Breast epithelium (tissue), 4 donors: Measurements from ENCODE around the gene TPRG1L. TPM values are rescaled to one million over a fixed set of nuclear protein-coding genes. Genes with fewer than 3 reads are reported as not detected.

Experiments
- DNase-seq, 2 donors: peaks; one replicate each; pipeline ENCODE4 v3.0.0-alpha.2; 2019; ENCODE audit warnings: low spot score in 2 of 2
- H3K27ac ChIP-seq, 2 donors: fragments of 200-600 bp; sonication (generic) in 1 of 2; one replicate each; pipeline ENCODE4 v1.5.1; 2016 to 2019; ENCODE audit warnings: mild to moderate bottlenecking in 1 of 2
- H3K27me3 ChIP-seq, 2 donors: fragments of 200-600 bp; sonication (generic) in 1 of 2; one replicate each; pipeline versions ENCODE4 v1.5.1 to v1.6.0; 2017 to 2019; ENCODE audit warnings: control low read depth in 1 of 2, mild to moderate bottlenecking in 1 of 2
- H3K36me3 ChIP-seq: fragments of 200-600 bp; one replicate; pipeline ENCODE4 v1.5.1; 2019
- H3K4me1 ChIP-seq, 2 donors: fragments of 200-600 bp; sonication (generic); one replicate each; pipeline ENCODE4 v1.5.1; 2016 to 2019; ENCODE audit warnings: control low read depth in 1 of 2
- H3K4me3 ChIP-seq, 3 donors: fragments of 200-600 bp; sonication (generic); 1 replicate in 2 of 3; 2 replicates in 1 of 3; pipeline ENCODE4 v1.5.1; 2016 to 2019; ENCODE audit warnings: mild to moderate bottlenecking in 3 of 3, moderate library complexity in 2 of 3
- H3K9me3 ChIP-seq, 2 donors: fragments of 200-600 bp; sonication (generic) in 1 of 2; one replicate each; pipeline ENCODE4 v1.5.1; 2016 to 2019; ENCODE audit warnings: control low read depth in 1 of 2
- POLR2A ChIP-seq: fragments of 450-650 bp; IDR thresholded peaks from one replicate; pipeline ENCODE4 v1.6.1; 2016; ENCODE audit warnings: antibody characterized with exemption, mild to moderate bottlenecking, moderate library complexity
- POLR2AphosphoS5 ChIP-seq, 3 donors: sonication (generic); formaldehyde crosslinking; IDR thresholded peaks; one replicate each; pipeline ENCODE4 v1.6.1; 2017; ENCODE audit warnings: antibody characterized with exemption in 3 of 3
- intact Hi-C: fragments of 100-400 bp; cut with DNase I; formaldehyde crosslinking; loops from one replicate; pipeline ENCODE4 v1.15.1; 2023; ENCODE audit warnings: low total_unique reads
- total RNA-seq, 3 donors: library from RNA; depleted of rRNA; stranded (reverse); fragments of >200 nt; gene quantifications; one replicate each; pipeline ENCODE4 v1.1.0, GENCODE V29; 2016
- TF ChIP-seq, protein P1 (sequence below), 3 donors: fragments of 450-650 bp; IDR thresholded peaks; one replicate each; pipeline ENCODE4 v1.5.1; 2016 to 2017; ENCODE audit warnings: antibody characterized with exemption in 3 of 3, mild to moderate bottlenecking in 3 of 3, moderate library complexity in 3 of 3

The TPRG1L gene
- total RNA-seq, 3 donors from 2014 or later: 32.4 to 56.8 (median 34.5) TPM

DNA sequence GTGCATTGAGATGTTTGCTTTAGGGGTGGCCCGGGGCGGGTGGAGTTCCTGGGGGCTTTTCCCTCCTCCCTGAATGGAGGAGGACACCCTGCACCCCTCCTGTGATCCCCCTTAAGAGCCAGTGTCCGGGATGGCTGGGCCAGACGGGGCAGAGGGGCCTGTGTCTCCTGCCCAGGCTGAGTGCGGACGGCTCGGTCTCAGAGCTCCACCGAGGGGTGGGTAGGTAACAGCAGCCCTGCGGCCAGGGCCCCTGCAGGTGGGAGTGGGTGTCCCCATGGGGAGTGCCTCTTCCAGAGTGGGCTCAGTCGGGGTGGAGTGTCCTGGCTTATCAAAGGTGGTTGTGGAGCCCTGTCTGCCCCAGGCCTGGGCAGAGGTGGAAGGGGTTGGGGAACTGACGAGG is 50.6 kb downstream of the TPRG1L start:
- Histone ChIP-seq H3K9me3 (no peaks in the 10 kb centered on the region), H3K27ac (no peak overlapping the region), H3K4me1 (no peaks in the 10 kb centered on the region), H3K36me3 (no peaks in the 10 kb centered on the region), H3K4me3 (no peak overlapping the region), H3K27me3 (peaks cover 0 to 26% of the 10 kb centered on the region in 2 donors)
- intact Hi-C loops: no loop called here
- no peak for DNase-seq
- TF ChIP-seq POLR2AphosphoS5 (IDR thresholded peaks at IDR 0.05) (no peak), POLR2A (no peak)
- TF ChIP-seq, protein P1, sequence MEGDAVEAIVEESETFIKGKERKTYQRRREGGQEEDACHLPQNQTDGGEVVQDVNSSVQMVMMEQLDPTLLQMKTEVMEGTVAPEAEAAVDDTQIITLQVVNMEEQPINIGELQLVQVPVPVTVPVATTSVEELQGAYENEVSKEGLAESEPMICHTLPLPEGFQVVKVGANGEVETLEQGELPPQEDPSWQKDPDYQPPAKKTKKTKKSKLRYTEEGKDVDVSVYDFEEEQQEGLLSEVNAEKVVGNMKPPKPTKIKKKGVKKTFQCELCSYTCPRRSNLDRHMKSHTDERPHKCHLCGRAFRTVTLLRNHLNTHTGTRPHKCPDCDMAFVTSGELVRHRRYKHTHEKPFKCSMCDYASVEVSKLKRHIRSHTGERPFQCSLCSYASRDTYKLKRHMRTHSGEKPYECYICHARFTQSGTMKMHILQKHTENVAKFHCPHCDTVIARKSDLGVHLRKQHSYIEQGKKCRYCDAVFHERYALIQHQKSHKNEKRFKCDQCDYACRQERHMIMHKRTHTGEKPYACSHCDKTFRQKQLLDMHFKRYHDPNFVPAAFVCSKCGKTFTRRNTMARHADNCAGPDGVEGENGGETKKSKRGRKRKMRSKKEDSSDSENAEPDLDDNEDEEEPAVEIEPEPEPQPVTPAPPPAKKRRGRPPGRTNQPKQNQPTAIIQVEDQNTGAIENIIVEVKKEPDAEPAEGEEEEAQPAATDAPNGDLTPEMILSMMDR (IDR thresholded peaks at IDR 0.05): no peak

DNA sequence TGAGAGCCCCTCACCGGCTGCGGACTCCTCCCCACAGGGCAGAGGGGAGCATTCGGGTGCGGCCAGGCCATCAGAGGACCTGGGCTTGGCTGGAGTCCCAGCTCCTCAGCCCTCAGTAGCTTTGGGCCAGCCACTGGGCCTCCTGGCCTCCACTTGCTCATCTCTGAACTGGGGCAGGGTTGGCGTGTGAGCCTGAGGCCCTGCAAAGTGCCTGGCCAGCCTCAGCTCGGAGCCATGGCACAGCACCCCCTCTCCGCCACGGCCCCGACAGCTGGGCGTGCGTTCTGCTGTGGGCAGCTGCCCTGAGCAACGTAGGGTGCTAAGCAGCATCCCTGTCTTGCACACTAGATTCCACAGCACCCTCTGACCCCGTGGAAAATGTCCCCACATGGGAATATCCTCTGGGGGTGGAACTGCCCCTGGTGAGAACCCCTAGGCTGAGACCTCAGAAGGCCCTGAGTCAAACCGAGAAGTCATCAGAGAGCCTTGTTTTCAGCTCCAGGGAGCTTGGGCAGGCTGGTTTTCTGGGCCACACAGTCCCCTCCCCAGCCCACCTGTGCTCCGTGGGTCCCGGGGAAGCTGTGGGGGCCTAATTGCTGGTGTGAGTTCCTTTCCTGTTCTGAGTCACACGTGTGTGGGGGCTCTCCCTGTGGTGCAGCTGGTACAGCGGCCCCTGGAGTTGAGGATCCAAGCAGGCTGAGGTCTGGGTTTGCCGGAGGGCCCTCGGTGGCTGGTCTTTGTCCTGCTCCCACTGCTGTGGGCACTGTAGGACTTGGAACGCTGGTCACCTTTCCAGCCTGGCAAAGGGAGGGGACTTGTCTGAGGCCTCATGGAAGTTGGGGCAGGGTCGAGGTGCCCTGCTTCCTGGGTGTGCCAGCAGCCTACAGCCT is 52.0 kb downstream of the TPRG1L start:
- H3K27me3 ChIP-seq: peaks cover 0 to 17% of the 10 kb centered on the region in 2 donors
- intact Hi-C loops: no loop called here
- H3K4me1 ChIP-seq: no peaks in the 10 kb centered on the region
- no peaks in the 10 kb centered on the region for H3K9me3 ChIP-seq
- no peak for DNase-seq
- no peaks in the 10 kb centered on the region for H3K36me3 ChIP-seq
- TF ChIP-seq POLR2AphosphoS5 (IDR thresholded peaks at IDR 0.05) (no peak), POLR2A (no peak)
- TF ChIP-seq, protein P1 (IDR thresholded peaks at IDR 0.05): no peak
- no peak overlapping the region for H3K27ac ChIP-seq
- H3K4me3 ChIP-seq: no peak overlapping the region

GRCh38 chr1:3677484-3677883 is 52.7 kb downstream of the TPRG1L start:
- H3K27me3 ChIP-seq: peaks cover 0 to 11% of the 10 kb centered on the region in 2 donors

DNA sequence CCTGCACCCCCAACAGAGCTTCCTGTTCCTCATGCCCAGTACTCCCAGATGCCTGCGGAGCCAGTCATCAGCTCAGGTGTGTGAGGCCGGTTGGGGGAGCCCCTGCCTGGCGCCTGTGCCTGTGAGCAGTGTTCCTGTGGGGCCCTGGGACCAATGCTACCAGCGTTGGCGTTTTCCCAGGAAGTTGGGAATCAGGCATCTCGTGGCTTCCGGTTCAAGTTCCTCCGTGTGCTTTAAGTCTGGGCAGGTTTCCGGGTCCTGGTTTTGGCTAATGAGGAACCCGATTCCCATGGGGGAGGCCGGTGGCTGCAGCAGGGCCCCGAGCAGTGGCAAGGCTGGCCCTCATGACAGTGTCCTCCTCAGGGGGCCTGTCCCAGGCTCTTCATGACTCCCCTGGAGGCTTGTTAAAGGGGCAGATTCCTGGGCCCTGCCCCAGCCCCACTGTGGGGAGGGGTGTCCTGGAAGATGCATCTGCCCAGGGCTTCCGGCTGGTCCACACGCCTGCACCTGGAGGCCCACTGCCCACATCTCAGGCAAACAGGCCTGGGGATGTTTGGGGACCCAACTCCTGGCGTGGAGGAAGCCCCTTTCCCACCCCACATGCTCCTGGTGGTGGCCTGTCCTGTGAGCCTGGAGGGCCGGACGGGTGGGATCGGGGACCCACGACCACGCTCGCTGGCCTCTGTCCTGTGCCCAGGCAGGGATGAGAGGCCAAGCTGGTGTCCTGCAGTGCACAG is 53.7 kb downstream of the TPRG1L start:
- DNase-seq: no peak
- no peak overlapping the region for H3K4me3 ChIP-seq
- no peaks in the 10 kb centered on the region for H3K36me3 ChIP-seq
- no peaks in the 10 kb centered on the region for H3K4me1 ChIP-seq
- no peak overlapping the region for H3K27ac ChIP-seq
- H3K27me3 ChIP-seq: peaks cover 0 to 2% of the 10 kb centered on the region in 2 donors
- TF ChIP-seq POLR2A (no peak), POLR2AphosphoS5 (IDR thresholded peaks at IDR 0.05) (no peak)
- TF ChIP-seq, protein P1 (IDR thresholded peaks at IDR 0.05): no peak
- no peaks in the 10 kb centered on the region for H3K9me3 ChIP-seq
- intact Hi-C loops: no loop called here

More at GRCh38 chr1:3677484-3677883, 52.7 kb downstream of the TPRG1L start:
- TF ChIP-seq POLR2A (no peak), POLR2AphosphoS5 (IDR thresholded peaks at IDR 0.05) (no peak)
- TF ChIP-seq, protein P1 (IDR thresholded peaks at IDR 0.05): no peak
- Histone ChIP-seq H3K9me3 (no peaks in the 10 kb centered on the region), H3K36me3 (no peaks in the 10 kb centered on the region), H3K27ac (no peak overlapping the region), H3K4me3 (no peak overlapping the region), H3K4me1 (no peaks in the 10 kb centered on the region)
- intact Hi-C loops: no loop called here
- no peak for DNase-seq

- H3K36me3 ChIP-seq: no peaks in the 10 kb centered on the region
- TF ChIP-seq POLR2AphosphoS5 (IDR thresholded peaks at IDR 0.05) (no peak), POLR2A (no peak)
- TF ChIP-seq, protein P1 (IDR thresholded peaks at IDR 0.05): no peak
Observed at GRCh38 chr1:3679098-3679555, 54.3 kb downstream of the TPRG1L start.

More at GRCh38 chr1:3679098-3679555, 54.3 kb downstream of the TPRG1L start:
- Histone ChIP-seq H3K27me3 (peaks cover 0 to 2% of the 10 kb centered on the region in 2 donors), H3K4me1 (no peaks in the 10 kb centered on the region), H3K4me3 (no peak overlapping the region), H3K9me3 (no peaks in the 10 kb centered on the region), H3K27ac (no peak overlapping the region)
- intact Hi-C loops: no loop called here
- DNase-seq: no peak
